Lung (tissue), 12 donors: Measurements from ENCODE around the gene PARVB. TPM values are rescaled to one million over a fixed set of nuclear protein-coding genes. Genes with fewer than 3 reads are reported as not detected.

ENCODE experiments used
- ATAC-seq: fragments of 200-7000 bp; cut with Tn5 transposase; one replicate; pipeline ENCODE4 v1.9.1; 2020; ENCODE audit warnings: moderate number of reproducible peaks; ENCODE audit not compliant: insufficient read depth, low FRiP score
- DNase-seq, 3 donors: peaks; one replicate each; pipeline ENCODE4 v3.0.0-alpha.2; 2013 to 2017
- H3K27ac ChIP-seq, 2 donors: one replicate each; pipeline ENCODE4 v1.5.1; 2013; ENCODE audit warnings: mild to moderate bottlenecking in 2 of 2, moderate library complexity in 2 of 2, control low read depth in 1 of 2, inconsistent platforms in 1 of 2, low read depth in 1 of 2, low read length in 1 of 2
- H3K27me3 ChIP-seq, 3 donors: one replicate each; pipeline ENCODE4 v1.5.1; 2013; ENCODE audit warnings: low read length in 2 of 3; ENCODE audit not compliant: control insufficient read depth in 3 of 3, insufficient read depth in 3 of 3
- H3K36me3 ChIP-seq, 4 donors: one replicate each; pipeline ENCODE4 v1.5.1; 2013; ENCODE audit warnings: low read length in 4 of 4, mild to moderate bottlenecking in 1 of 4, moderate library complexity in 1 of 4; ENCODE audit not compliant: control insufficient read depth in 4 of 4, insufficient read depth in 4 of 4
- H3K4me1 ChIP-seq, 5 donors: one replicate each; pipeline ENCODE4 v1.5.1; 2013; ENCODE audit warnings: low read length in 5 of 5, mild to moderate bottlenecking in 2 of 5, moderate library complexity in 1 of 5; ENCODE audit not compliant: control insufficient read depth in 5 of 5, insufficient read depth in 5 of 5
- H3K4me3 ChIP-seq: one replicate; pipeline ENCODE4 v1.5.1; 2013; ENCODE audit warnings: mild to moderate bottlenecking, control low read depth, moderate library complexity
- H3K9ac ChIP-seq, 2 donors: one replicate each; pipeline ENCODE4 v1.5.1; 2013; ENCODE audit warnings: low read length in 2 of 2, control low read depth in 1 of 2; ENCODE audit not compliant: insufficient read depth in 1 of 2
- H3K9me3 ChIP-seq, 4 donors: one replicate each; pipeline ENCODE4 v1.5.1; 2013; ENCODE audit warnings: low read length in 3 of 4, mild to moderate bottlenecking in 1 of 4, moderate library complexity in 1 of 4; ENCODE audit not compliant: control insufficient read depth in 4 of 4, insufficient read depth in 3 of 4
- CTCF ChIP-seq: IDR thresholded peaks from 2 replicates; pipeline ENCODE4 v1.5.1; 2012; ENCODE audit warnings: mild to moderate bottlenecking; ENCODE audit errors: control extremely low read depth, extremely low read depth
- WGBS, 2 donors: extraction: QIAGEN DNeasy Blood & Tissue Kit; methylation state at CpG; one replicate each; pipeline ENCODE4 v1.1.7; 2013; 5-methylcytosine and 5-hydroxymethylcytosine counted together
- polyA plus RNA-seq, 2 donors: library from polyadenylated mRNA; stranded (reverse); fragments of 200-250 nt; gene quantifications; one replicate each; pipeline ENCODE4 v1.2.1, GENCODE V29; 2013
- total RNA-seq, 2 donors: library from RNA; depleted of rRNA in 1 of 2; stranded (reverse); fragments of >200 nt in 1 of 2; gene quantifications; one replicate each; pipeline ENCODE4 v1.2.1, GENCODE V29; 2014 to 2021
- donor health status: control.
- donor health status: control.
- donor health status: Bipolar disorder and iron deficiency.
- donor health status: healthy.
- donor health status: DM: yes; HTN: yes; CAD: no.

PARVB gene
- total and polyA plus RNA-seq, 4 donors: 16.9 to 64.2 (median 49.7) TPM

- ATAC-seq (no peak), DNase-seq (no peak)
- no peak overlapping the region for H3K9ac ChIP-seq
- no peak for TF ChIP-seq CTCF
- H3K27ac ChIP-seq: no peak overlapping the region
- H3K9me3 ChIP-seq: peaks cover 0 to 7% (median 0%) of the 10 kb centered on the region in 4 donors
- H3K36me3 ChIP-seq: no peaks in the 10 kb centered on the region
- H3K4me3 ChIP-seq: no peak overlapping the region
- 91 to 92% methylated on average over 16 of the region's 16 CpGs for WGBS, 2 donors
- peaks cover 0 to 3% (median 0%) of the 10 kb centered on the region in 3 donors for H3K27me3 ChIP-seq
- H3K4me1 ChIP-seq: peaks cover 0 to 12% (median 0%) of the 10 kb centered on the region in 5 donors
Measured at GRCh38 chr22:44205516-44206329, 181.6 kb downstream of the PARVB start.

DNA sequence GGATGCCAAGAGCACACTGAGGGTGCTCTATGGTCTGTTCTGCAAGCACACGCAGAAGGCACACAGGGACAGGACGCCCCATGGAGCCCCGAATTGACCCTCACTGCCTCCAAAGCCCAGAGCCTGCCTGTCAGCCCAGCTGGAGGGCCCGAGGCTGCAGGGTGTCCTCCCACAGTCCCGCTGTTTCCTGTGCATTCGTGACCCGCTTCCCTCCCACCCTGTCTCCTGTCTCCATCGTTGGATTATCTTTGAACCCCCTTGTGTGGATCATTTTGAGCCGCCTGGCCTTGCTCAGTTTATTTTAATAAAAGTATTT is 182.2 kb downstream of the PARVB start:
- TF ChIP-seq CTCF: no peak
- ATAC-seq (no peak), DNase-seq (no peak)
- no peak overlapping the region for H3K9ac ChIP-seq
- H3K9me3 ChIP-seq: peaks cover 0 to 7% (median 0%) of the 10 kb centered on the region in 4 donors
- H3K4me3 ChIP-seq: no peak overlapping the region
- no peaks in the 10 kb centered on the region for H3K36me3 ChIP-seq
- peaks cover 0 to 3% (median 0%) of the 10 kb centered on the region in 3 donors for H3K27me3 ChIP-seq
- 76 to 86% methylated on average over 9 of the region's 9 CpGs for WGBS, 2 donors
- H3K27ac ChIP-seq: no peak overlapping the region
- H3K4me1 ChIP-seq: peaks cover 0 to 14% (median 0%) of the 10 kb centered on the region in 5 donors

GRCh38 chr22:44206696-44207095 is 182.6 kb downstream of the PARVB start:
- whole genome bisulfite sequencing, 2 donors: 87 to 90% methylated on average over 8 of the region's 8 CpGs
- Histone ChIP-seq H3K36me3 (no peaks in the 10 kb centered on the region), H3K9me3 (peaks cover 0 to 7% (median 0%) of the 10 kb centered on the region in 4 donors), H3K4me1 (peaks cover 0 to 17% (median 0%) of the 10 kb centered on the region in 5 donors), H3K4me3 (no peak overlapping the region), H3K27ac (no peak overlapping the region), H3K9ac (no peak overlapping the region), H3K27me3 (peaks cover 0 to 3% (median 0%) of the 10 kb centered on the region in 3 donors)
- ATAC-seq (no peak), DNase-seq (no peak)
- no peak for TF ChIP-seq CTCF
